Cardiac muscle cell (in vitro differentiated cells and primary cell): ENCODE measurements around the gene ZNF280A. TPM values are rescaled to one million over a fixed set of nuclear protein-coding genes. Genes with fewer than 3 reads are reported as not detected.
"Not testable (repeated sequence)": the region's sequence is repeated elsewhere in the genome, so short reads cannot be mapped to it uniquely, and the experiment has no call there.

Experiments
- DNase-seq, 2 donors: peaks; one replicate each; pipeline versions ENCODE4 v3.0.0 to v3.0.0-alpha.2; 2010 to 2017; ENCODE audit warnings: low read depth in 1 of 2, low spot score in 1 of 2
- H3K27ac ChIP-seq: fragments of 200-600 bp; sonication (generic); 2 replicates; pipeline ENCODE4 v1.5.1; 2016
- H3K27me3 ChIP-seq: fragments of 200-600 bp; sonication (generic); 2 replicates; pipeline ENCODE4 v1.6.0; 2016; ENCODE audit warnings: control low read depth
- H3K36me3 ChIP-seq: fragments of 200-600 bp; sonication (generic); 2 replicates; pipeline ENCODE4 v1.5.1; 2016; ENCODE audit warnings: control low read depth
- H3K4me1 ChIP-seq: fragments of 200-600 bp; sonication (generic); 2 replicates; pipeline ENCODE4 v1.8.1; 2017; ENCODE audit warnings: low read depth, mild to moderate bottlenecking, mixed run types
- H3K4me3 ChIP-seq: fragments of 200-600 bp; sonication (generic); 2 replicates; pipeline ENCODE4 v1.5.1; 2016; ENCODE audit warnings: mild to moderate bottlenecking
- H3K9me3 ChIP-seq: fragments of 200-600 bp; sonication (generic); 2 replicates; pipeline ENCODE4 v1.5.1; 2017; ENCODE audit warnings: low read depth, mild to moderate bottlenecking, control low read depth
- CTCF ChIP-seq: IDR thresholded peaks from 2 replicates; pipeline ENCODE4 v1.5.1; 2012; ENCODE audit warnings: low read depth, mild to moderate bottlenecking, low read length
- polyA plus RNA-seq: library from polyadenylated mRNA; unstranded; fragments of >200 nt; fragmentation: Nextera tagmentation; extraction: Ambion mirVana; gene quantifications from 2 replicates; pipeline ENCODE4 v1.2.1, GENCODE V29; 2016
- total RNA-seq: library from RNA; depleted of rRNA; stranded (reverse); fragments of >200 nt; gene quantifications from 2 replicates; pipeline ENCODE4 v1.2.3, GENCODE V29; 2016

Gene ZNF280A
- total and polyA plus RNA-seq, 2 experiments from 2014 or later, result not detected

GRCh38 chr22:22533863-22534262 lies 13.8 kb upstream of the ZNF280A start:
- no peak overlapping the region for H3K27ac ChIP-seq
- H3K9me3 ChIP-seq, result no peaks in the 10 kb centered on the region
- H3K4me3 ChIP-seq, result no peak overlapping the region
- H3K4me1 ChIP-seq, result no peaks in the 10 kb centered on the region
- no peaks in the 10 kb centered on the region for H3K27me3 ChIP-seq
- H3K36me3 ChIP-seq, result no peaks in the 10 kb centered on the region
- no peak for TF ChIP-seq CTCF
- DNase-seq, result no peak

GRCh38 chr22:22533417-22533816 lies 13.3 kb upstream of the ZNF280A start:
- Histone ChIP-seq H3K9me3 (no peaks in the 10 kb centered on the region), H3K4me3 (no peak overlapping the region), H3K36me3 (no peaks in the 10 kb centered on the region), H3K27ac (no peak overlapping the region), H3K27me3 (no peaks in the 10 kb centered on the region), H3K4me1 (no peaks in the 10 kb centered on the region)
- TF ChIP-seq CTCF, result no peak
- no peak for DNase-seq

GRCh38 chr22:22532547-22533071 lies 12.5 kb upstream of the ZNF280A start:
- H3K27me3 ChIP-seq, H3K9me3 ChIP-seq, H3K4me3 ChIP-seq, H3K36me3 ChIP-seq, H3K27ac ChIP-seq, DNase-seq, H3K4me1 ChIP-seq: not testable (repeated sequence)

GRCh38 chr22:22531770-22532546 lies 11.9 kb upstream of the ZNF280A start:
- no peak for TF ChIP-seq CTCF
- no peaks in the 10 kb centered on the region for H3K36me3 ChIP-seq
- H3K27ac ChIP-seq, result no peak overlapping the region
- H3K4me3 ChIP-seq, result no peak overlapping the region
- H3K4me1 ChIP-seq, result no peaks in the 10 kb centered on the region
- H3K9me3 ChIP-seq, result no peaks in the 10 kb centered on the region
- H3K27me3 ChIP-seq, result no peaks in the 10 kb centered on the region
- DNase-seq, result no peak

- Histone ChIP-seq H3K36me3 (no peaks in the 10 kb centered on the region), H3K4me1 (no peaks in the 10 kb centered on the region), H3K9me3 (no peaks in the 10 kb centered on the region), H3K27ac (no peak overlapping the region), H3K27me3 (no peaks in the 10 kb centered on the region), H3K4me3 (no peak overlapping the region)
- no peak for DNase-seq
- no peak for TF ChIP-seq CTCF
Observed at GRCh38 chr22:22528780-22529179, 8.7 kb upstream of the ZNF280A start.

- H3K27ac ChIP-seq, result no peak overlapping the region
- no peaks in the 10 kb centered on the region for H3K36me3 ChIP-seq
- no peak for TF ChIP-seq CTCF
- no peaks in the 10 kb centered on the region for H3K27me3 ChIP-seq
- H3K9me3 ChIP-seq, result no peaks in the 10 kb centered on the region
- no peak overlapping the region for H3K4me3 ChIP-seq
- DNase-seq, result no peak
- H3K4me1 ChIP-seq, result no peaks in the 10 kb centered on the region
Observed at GRCh38 chr22:22527312-22527711, 7.2 kb upstream of the ZNF280A start.
